Esophagus muscularis mucosa (tissue), 4 donors: ENCODE results near the gene XYLT1.

Experiments used
- CTCF ChIP-seq, 3 experiments: fragments of 200-600 bp in 2 of 3; fragments of 450-650 bp in 1 of 3; sonication (generic) in 2 of 3; IDR thresholded peaks; one replicate each; pipeline ENCODE4 v1.5.1; 2017 to 2019; ENCODE audit warnings: antibody characterized with exemption in 3 of 3, mild to moderate bottlenecking in 2 of 3, moderate library complexity in 1 of 3
- EP300 ChIP-seq: sonication (generic); formaldehyde crosslinking; IDR thresholded peaks from one replicate; pipeline ENCODE4 v1.6.1; 2017; ENCODE audit warnings: antibody characterized with exemption
- POLR2A ChIP-seq: fragments of 450-650 bp; IDR thresholded peaks from one replicate; pipeline ENCODE4 v1.6.1; 2017; ENCODE audit warnings: antibody characterized with exemption, moderate library complexity, mild to moderate bottlenecking, low read depth

GRCh38 chr16:17230932-17231581 is 239.7 kb downstream of the XYLT1 start:
- TF ChIP-seq CTCF (IDR thresholded peaks at IDR 0.05) (no peak), EP300 (no peak), POLR2A (no peak)
